Activated CD8-positive, alpha-beta T cell treated with anti-CD3 and anti-CD28 coated beads, Interleukin-2, amount 10 ng/mL, durations not matched to agents 7 days and 5 days (primary cell): Measurements from ENCODE around the gene OR2L5. TPM values are rescaled to one million over a fixed set of nuclear protein-coding genes. Genes with fewer than 3 reads are reported as not detected.

ENCODE experiments used
- ATAC-seq: fragments of 150-1000 bp; cut with Tn5 transposase; one replicate; pipeline ENCODE4 v1.10.0; 2021; ENCODE audit warnings: moderate library complexity
- CTCF ChIA-PET: fragments of 350-600 bp; sonication (Branson Sonifier 250); formaldehyde crosslinking; loops from one replicate; lab custom pipeline; 2021; ENCODE audit warnings: antibody characterized with exemption; lab: Charles Lee
- POLR2A ChIA-PET: fragments of 350-600 bp; sonication (Branson Sonifier 250); formaldehyde crosslinking; loops from one replicate; lab custom pipeline; 2021; ENCODE audit warnings: antibody characterized with exemption; lab: Charles Lee
- DNase-seq: peaks from one replicate; pipeline ENCODE4 v3.0.0-alpha.2; 2020
- H3K27ac Mint-ChIP-seq: one replicate; pipeline ENCODE4 v1.8.0; 2021; ENCODE audit warnings: mild to moderate bottlenecking, mixed read lengths
- H3K27me3 Mint-ChIP-seq: one replicate; pipeline ENCODE4 v1.8.0; 2021; ENCODE audit warnings: low read depth, mixed read lengths
- H3K36me3 Mint-ChIP-seq: one replicate; pipeline ENCODE4 v1.8.0; 2021; ENCODE audit warnings: low read depth, mixed read lengths
- H3K4me1 Mint-ChIP-seq: one replicate; pipeline ENCODE4 v1.8.0; 2021; ENCODE audit warnings: low read depth, mixed read lengths
- H3K4me3 Mint-ChIP-seq: one replicate; pipeline ENCODE4 v1.8.0; 2021; ENCODE audit warnings: mild to moderate bottlenecking, mixed read lengths
- H3K9me3 Mint-ChIP-seq: one replicate; pipeline ENCODE4 v1.8.0; 2022; ENCODE audit warnings: mixed read lengths; ENCODE audit not compliant: insufficient read depth
- total RNA-seq, 2 experiments: library from RNA; stranded (reverse); gene quantifications; one replicate each; pipeline ENCODE4 v1.2.3, GENCODE V29; 2021

OR2L5 gene, protein sequence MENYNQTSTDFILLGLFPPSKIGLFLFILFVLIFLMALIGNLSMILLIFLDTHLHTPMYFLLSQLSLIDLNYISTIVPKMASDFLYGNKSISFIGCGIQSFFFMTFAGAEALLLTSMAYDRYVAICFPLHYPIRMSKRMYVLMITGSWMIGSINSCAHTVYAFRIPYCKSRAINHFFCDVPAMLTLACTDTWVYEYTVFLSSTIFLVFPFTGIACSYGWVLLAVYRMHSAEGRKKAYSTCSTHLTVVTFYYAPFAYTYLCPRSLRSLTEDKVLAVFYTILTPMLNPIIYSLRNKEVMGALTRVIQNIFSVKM
- total RNA-seq, result not detected

- H3K27me3 Mint-ChIP-seq, result no peaks in the 10 kb centered on the region
- no peaks in the 10 kb centered on the region for H3K9me3 Mint-ChIP-seq
- no peak within 1 kb of the TSS for H3K4me3 Mint-ChIP-seq
- H3K36me3 Mint-ChIP-seq, result no peaks in the 10 kb centered on the region
- ChIA-PET POLR2A (no interaction called here), CTCF (no interaction called here)
- no peak within 1 kb of the TSS for H3K27ac Mint-ChIP-seq
- ATAC-seq (no peak), DNase-seq (no peak)
- no peaks in the 10 kb centered on the region for H3K4me1 Mint-ChIP-seq
Measured at GRCh38 chr1:248013229-248013710, at the start of gene OR2L5. Gene OR2L5, plus strand, starts transcription at chr1:248013660. Its CDS starts 8,288 bp downstream, at chr1:248021948.

DNA sequence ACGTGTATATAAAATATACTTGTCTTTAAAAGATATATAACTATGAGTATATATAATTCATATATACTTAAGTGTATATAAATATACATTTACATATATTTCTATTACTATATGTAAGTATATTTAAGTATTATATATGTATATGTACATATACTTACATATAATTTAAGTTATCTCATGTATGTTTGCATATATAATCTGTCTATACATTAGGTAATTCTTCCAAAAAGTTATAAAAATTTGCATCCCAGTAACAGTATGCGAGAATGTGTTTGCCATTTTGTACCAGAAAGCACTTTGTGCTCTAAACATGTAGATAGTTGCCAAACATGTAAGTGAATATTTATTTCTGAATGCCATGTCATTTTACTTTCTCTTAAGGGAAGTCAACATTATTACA, 48.5 kb upstream of the OR2L5 start, which contains the start of gene OR2AK2:
TSS of gene OR2AK2 (plus strand) at position 301 of the 400 bp plus-strand sequence. CDS start 144 bp downstream, outside the sequence.
- Mint-ChIP-seq H3K9me3 (no peaks in the 10 kb centered on the region), H3K36me3 (no peaks in the 10 kb centered on the region), H3K27me3 (no peaks in the 10 kb centered on the region), H3K4me3 (no peak within 1 kb of the TSS), H3K4me1 (peaks cover 10% of the 10 kb centered on the region), H3K27ac (no peak within 1 kb of the TSS)
- POLR2A ChIA-PET, result no interaction called here
- ATAC-seq, result no peak
- no peak for DNase-seq
- CTCF ChIA-PET, result no interaction called here

GRCh38 chr1:247966532-247967204, 46.8 kb upstream of the OR2L5 start:
- Mint-ChIP-seq H3K4me1 (peaks cover 10% of the 10 kb centered on the region), H3K27ac (no peak overlapping the region), H3K4me3 (peak overlapping the region; percentile 1), H3K27me3 (no peaks in the 10 kb centered on the region), H3K36me3 (no peaks in the 10 kb centered on the region), H3K9me3 (no peaks in the 10 kb centered on the region)
- CTCF ChIA-PET, result no interaction called here
- ATAC-seq (no peak), DNase-seq (no peak)
- POLR2A ChIA-PET, result no interaction called here

DNA sequence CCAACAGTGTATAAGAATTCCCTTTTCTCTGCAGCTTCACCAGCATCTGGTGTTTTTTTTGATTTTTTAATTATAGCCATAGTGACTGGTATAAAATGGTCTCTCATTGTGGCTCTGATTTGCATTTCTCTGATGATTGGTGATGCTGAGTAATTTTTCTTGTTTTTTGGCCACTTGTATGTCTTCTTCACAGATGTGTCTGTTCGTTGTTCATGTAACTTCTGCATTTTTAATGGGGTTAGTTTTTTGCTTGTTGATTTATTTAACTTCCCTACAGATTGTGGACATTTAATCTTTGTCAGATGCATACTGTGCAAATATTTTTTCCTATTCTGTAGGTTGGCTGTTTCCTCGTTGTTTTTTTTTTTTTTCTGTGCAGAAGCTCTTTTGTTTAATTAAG, 20.5 kb upstream of the OR2L5 start:
- Mint-ChIP-seq H3K27ac (no peak overlapping the region), H3K27me3 (no peaks in the 10 kb centered on the region), H3K4me1 (no peaks in the 10 kb centered on the region), H3K9me3 (no peaks in the 10 kb centered on the region), H3K4me3 (no peak overlapping the region), H3K36me3 (no peaks in the 10 kb centered on the region)
- ChIA-PET POLR2A (no interaction called here), CTCF (no interaction called here)
- no peak for DNase-seq
- no peak for ATAC-seq

DNA sequence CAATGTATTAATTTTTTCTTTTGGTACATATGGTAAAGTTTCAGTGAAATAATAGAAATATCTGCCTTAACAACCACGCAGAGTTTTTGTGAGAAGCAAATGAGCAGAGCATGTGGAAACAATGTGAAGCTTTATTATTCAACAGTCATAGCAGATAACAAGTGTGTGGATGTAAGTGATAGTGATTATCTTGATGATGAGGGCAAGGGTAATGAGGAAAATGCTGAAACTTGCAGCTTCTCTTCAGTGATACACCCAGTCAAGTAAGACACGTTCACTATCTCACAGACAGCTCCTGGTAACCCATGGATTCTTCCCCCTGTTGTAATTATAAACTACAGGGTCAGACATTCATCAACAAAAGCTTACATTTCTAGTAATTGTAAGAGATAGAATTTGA, 14.6 kb upstream of the OR2L5 start:
- Mint-ChIP-seq H3K4me3 (no peak overlapping the region), H3K27ac (no peak overlapping the region), H3K4me1 (no peaks in the 10 kb centered on the region), H3K27me3 (no peaks in the 10 kb centered on the region), H3K9me3 (no peaks in the 10 kb centered on the region), H3K36me3 (no peaks in the 10 kb centered on the region)
- no peak for DNase-seq
- CTCF ChIA-PET, result no interaction called here
- POLR2A ChIA-PET, result no interaction called here
- no peak for ATAC-seq

GRCh38 chr1:248000169-248000568, 13.3 kb upstream of the OR2L5 start:
- ChIA-PET POLR2A (no interaction called here), CTCF (no interaction called here)
- Mint-ChIP-seq H3K4me3 (no peak overlapping the region), H3K9me3 (no peaks in the 10 kb centered on the region), H3K36me3 (no peaks in the 10 kb centered on the region), H3K27ac (no peak overlapping the region), H3K4me1 (no peaks in the 10 kb centered on the region), H3K27me3 (no peaks in the 10 kb centered on the region)
- no peak for ATAC-seq
- no peak for DNase-seq

GRCh38 chr1:248007778-248008177, 5.7 kb upstream of the OR2L5 start:
- peaks cover 6% of the 10 kb centered on the region for H3K9me3 Mint-ChIP-seq
- H3K36me3 Mint-ChIP-seq, result no peaks in the 10 kb centered on the region
- no peak overlapping the region for H3K4me3 Mint-ChIP-seq
- no peak for ATAC-seq
- POLR2A ChIA-PET, result no interaction called here
- H3K27ac Mint-ChIP-seq, result no peak overlapping the region
- no peaks in the 10 kb centered on the region for H3K4me1 Mint-ChIP-seq
- no peaks in the 10 kb centered on the region for H3K27me3 Mint-ChIP-seq
- CTCF ChIA-PET, result no interaction called here
- DNase-seq, result no peak

GRCh38 chr1:248009681-248010080, 3.8 kb upstream of the OR2L5 start:
- Mint-ChIP-seq H3K9me3 (peaks cover 6% of the 10 kb centered on the region), H3K27ac (no peak overlapping the region), H3K36me3 (no peaks in the 10 kb centered on the region), H3K4me1 (no peaks in the 10 kb centered on the region), H3K4me3 (no peak overlapping the region), H3K27me3 (no peaks in the 10 kb centered on the region)
- DNase-seq (no peak), ATAC-seq (no peak)
- ChIA-PET POLR2A (no interaction called here), CTCF (no interaction called here)

DNA sequence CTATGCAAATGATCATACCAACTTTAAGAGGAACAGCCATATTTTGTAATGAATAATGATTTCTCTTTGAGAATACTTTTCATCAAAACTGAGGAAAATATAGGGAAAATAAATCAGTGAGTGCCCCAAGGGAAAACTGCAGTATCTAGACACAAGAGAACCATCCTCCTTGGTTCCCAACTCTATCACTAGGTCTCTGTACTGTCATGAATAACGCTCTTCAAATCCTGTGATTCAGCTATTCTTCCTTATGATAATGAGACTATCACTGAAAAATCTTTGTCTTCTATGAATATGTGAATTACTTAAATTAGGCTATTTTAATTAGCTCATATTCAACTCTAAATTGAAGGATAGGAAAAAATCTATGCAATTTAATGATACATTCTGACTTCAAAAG, 2.3 kb downstream of the OR2L5 start:
- DNase-seq, result no peak
- no peak overlapping the region for H3K4me3 Mint-ChIP-seq
- POLR2A ChIA-PET, result no interaction called here
- no peaks in the 10 kb centered on the region for H3K4me1 Mint-ChIP-seq
- H3K36me3 Mint-ChIP-seq, result no peaks in the 10 kb centered on the region
- no peaks in the 10 kb centered on the region for H3K27me3 Mint-ChIP-seq
- CTCF ChIA-PET, result no interaction called here
- ATAC-seq, result no peak
- peaks cover 9% of the 10 kb centered on the region for H3K9me3 Mint-ChIP-seq
- H3K27ac Mint-ChIP-seq, result no peak overlapping the region

DNA sequence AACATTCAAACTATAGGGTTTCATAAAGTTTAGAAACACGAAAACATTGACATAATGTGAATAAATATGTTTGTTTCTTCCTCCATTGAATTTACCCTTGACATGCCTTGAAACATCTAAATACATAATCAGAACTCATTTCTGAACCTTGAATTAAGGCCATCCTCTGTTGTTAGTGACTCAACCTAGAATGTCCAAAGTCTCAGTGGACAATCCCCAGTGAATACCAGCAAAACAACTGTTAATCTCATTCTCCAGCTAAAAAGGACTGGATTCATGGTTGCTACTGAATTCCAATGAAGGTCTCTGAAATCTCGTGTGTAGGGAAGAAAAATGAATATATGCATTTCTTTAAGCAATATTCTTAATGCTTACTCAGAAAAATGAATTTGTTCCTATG, 16.3 kb downstream of the OR2L5 start, which contains the start of gene OR2L2:
TSS of gene OR2L2 (plus strand) at position 301 of the 400 bp plus-strand sequence. CDS start 8,198 bp downstream, outside the sequence.
- Mint-ChIP-seq H3K4me1 (no peaks in the 10 kb centered on the region), H3K27ac (no peak within 1 kb of the TSS), H3K27me3 (no peaks in the 10 kb centered on the region), H3K36me3 (peaks cover 1% of the 10 kb centered on the region), H3K4me3 (no peak within 1 kb of the TSS), H3K9me3 (peaks cover 14% of the 10 kb centered on the region)
- ChIA-PET CTCF (no interaction called here), POLR2A (no interaction called here)
- DNase-seq, result no peak
- ATAC-seq, result no peak

- ATAC-seq (no peak), DNase-seq (no peak)
- H3K9me3 Mint-ChIP-seq, result peaks cover 10% of the 10 kb centered on the region
- no peaks in the 10 kb centered on the region for H3K4me1 Mint-ChIP-seq
- H3K27ac Mint-ChIP-seq, result no peak overlapping the region
- no peak overlapping the region for H3K4me3 Mint-ChIP-seq
- CTCF ChIA-PET, result no interaction called here
- POLR2A ChIA-PET, result no interaction called here
- H3K36me3 Mint-ChIP-seq, result no peaks in the 10 kb centered on the region
- no peaks in the 10 kb centered on the region for H3K27me3 Mint-ChIP-seq
Measured at GRCh38 chr1:248045209-248045608, 31.7 kb downstream of the OR2L5 start.

- POLR2A ChIA-PET, result no interaction called here
- no peaks in the 10 kb centered on the region for H3K27me3 Mint-ChIP-seq
- ATAC-seq, result no peak
Measured at GRCh38 chr1:248046536-248046935, 33.1 kb downstream of the OR2L5 start, which contains the start of gene OR2L3. Gene OR2L3, plus strand, starts transcription at chr1:248046836. Its CDS starts 13,846 bp downstream, at chr1:248060682.

More at GRCh38 chr1:248046536-248046935, 33.1 kb downstream of the OR2L5 start, which contains the start of gene OR2L3:
- no peak for DNase-seq
- no peak within 1 kb of the TSS for H3K4me3 Mint-ChIP-seq
- no peaks in the 10 kb centered on the region for H3K36me3 Mint-ChIP-seq
- no peaks in the 10 kb centered on the region for H3K4me1 Mint-ChIP-seq
- H3K9me3 Mint-ChIP-seq, result peaks cover 7% of the 10 kb centered on the region
- CTCF ChIA-PET, result no interaction called here
- no peak within 1 kb of the TSS for H3K27ac Mint-ChIP-seq
